H1 (cell line): ENCODE results near the gene ALG10. TPM values are rescaled to one million over a fixed set of nuclear protein-coding genes. Genes with fewer than 3 reads are reported as not detected.
"Not testable (repeated sequence)": the region's sequence is repeated elsewhere in the genome, so short reads cannot be mapped to it uniquely, and the experiment has no call there.

Experiments used
- CTCF ChIA-PET: fragments of 300-600 bp; sonication (Branson Sonifier 250); formaldehyde crosslinking; loops from one replicate; lab custom pipeline; 2021; ENCODE audit not compliant: partially characterized antibody; lab: Charles Lee
- POLR2A ChIA-PET: fragments of 300-600 bp; sonication (Branson Sonifier 250); formaldehyde crosslinking; loops from one replicate; lab custom pipeline; 2021; ENCODE audit warnings: inconsistent platforms; ENCODE audit not compliant: partially characterized antibody; lab: Charles Lee
- DNase-seq, 2 experiments: peaks; one replicate each; pipeline versions ENCODE4 v3.0.0 to v3.0.0-alpha.2; 2010 to 2022; ENCODE audit warnings: low spot score in 2 of 2, low read depth in 1 of 2, mixed read lengths in 1 of 2
- FAIRE-seq: peaks from 2 replicates; lab custom pipeline; 2011; peaks lifted over from hg19 to GRCh38; lab: Jason Lieb, UNC
- H2AFZ ChIP-seq: 2 replicates; pipeline ENCODE4 v1.8.1; 2012; ENCODE audit warnings: low read length, inconsistent platforms
- H2AK5ac ChIP-seq: 2 replicates; pipeline ENCODE4 v1.6.1; 2013; ENCODE audit warnings: low read depth, low read length
- H2BK120ac ChIP-seq: replicated peaks from 2 replicates; pipeline ENCODE3; 2013; ENCODE audit warnings: low read depth, low read length, inconsistent platforms
- H2BK12ac ChIP-seq: 2 replicates; pipeline ENCODE4 v1.6.1; 2013; ENCODE audit warnings: low read depth, low read length
- H2BK15ac ChIP-seq: 2 replicates; pipeline ENCODE4 v1.6.1; 2013; ENCODE audit warnings: low read length
- H2BK20ac ChIP-seq: 2 replicates; pipeline ENCODE4 v1.6.1; 2013; ENCODE audit warnings: low read length
- H2BK5ac ChIP-seq: 2 replicates; pipeline ENCODE4 v1.6.1; 2013; ENCODE audit warnings: low read depth, low read length
- H3K14ac ChIP-seq: 2 replicates; pipeline ENCODE4 v1.6.1; 2013; ENCODE audit warnings: inconsistent platforms; ENCODE audit not compliant: insufficient read length
- H3K18ac ChIP-seq: 2 replicates; pipeline ENCODE4 v1.6.1; 2013; ENCODE audit warnings: low read length; ENCODE audit errors: extremely low read depth
- H3K23ac ChIP-seq: 2 replicates; pipeline ENCODE4 v1.6.1; 2013; ENCODE audit warnings: inconsistent platforms; ENCODE audit not compliant: insufficient read length
- H3K23me2 ChIP-seq: 2 replicates; pipeline ENCODE4 v1.6.1; 2013; ENCODE audit warnings: low read depth, low read length
- H3K27ac ChIP-seq: 2 replicates; pipeline ENCODE4 v1.6.1; 2011; ENCODE audit warnings: low read depth, low read length, inconsistent platforms
- H3K27me3 ChIP-seq, 4 experiments: replicated peaks in 1 of 4; 1 replicate in 1 of 4; 2 replicates in 3 of 4; pipeline versions ENCODE4 v1.6.1 to v1.8.1; 2011 to 2013; ENCODE audit warnings: low read length in 3 of 4, mild to moderate bottlenecking in 3 of 4, inconsistent platforms in 2 of 4, mixed read lengths in 2 of 4, moderate library complexity in 1 of 4; ENCODE audit not compliant: control insufficient read depth in 3 of 4, insufficient read depth in 3 of 4; ENCODE audit errors: extremely low read depth in 1 of 4
- H3K36me3 ChIP-seq, 4 experiments: 2 replicates each; pipeline versions ENCODE4 v1.6.1 to v1.8.1; 2011 to 2013; ENCODE audit warnings: mild to moderate bottlenecking in 4 of 4, low read length in 3 of 4, moderate library complexity in 2 of 4, control low read depth in 1 of 4, inconsistent platforms in 1 of 4; ENCODE audit not compliant: insufficient read depth in 4 of 4, control insufficient read depth in 2 of 4
- H3K4ac ChIP-seq: replicated peaks from 2 replicates; pipeline ENCODE3; 2013; ENCODE audit warnings: low read length, low read depth, mixed read lengths, inconsistent platforms; ENCODE audit not compliant: insufficient read length
- H3K4me1 ChIP-seq, 4 experiments: replicated peaks in 1 of 4; 1 replicate in 1 of 4; 2 replicates in 3 of 4; pipeline versions ENCODE4 v1.6.1 to v1.8.1; 2011 to 2013; ENCODE audit warnings: low read length in 3 of 4, inconsistent platforms in 2 of 4, mixed read lengths in 1 of 4; ENCODE audit not compliant: insufficient read depth in 4 of 4, control insufficient read depth in 3 of 4
- H3K4me2 ChIP-seq, 2 experiments: 2 replicates each; pipeline versions ENCODE4 v1.6.1 to v1.8.1; 2011 to 2013; ENCODE audit warnings: low read depth in 2 of 2, low read length in 2 of 2, control low read depth in 1 of 2, inconsistent platforms in 1 of 2, mild to moderate bottlenecking in 1 of 2; ENCODE audit not compliant: insufficient read depth in 1 of 2
- H3K4me3 ChIP-seq, 4 experiments: fragments of 200-600, 300-600 bp in 1 of 4; sonication (generic), shearing (Covaris generic), sonication (Bioruptor Twin) in 1 of 4; 2 replicates each; pipeline versions ENCODE4 v1.5.1 to v1.8.1; 2011 to 2016; ENCODE audit warnings: low read length in 4 of 4, low read depth in 3 of 4, control low read depth in 2 of 4, inconsistent platforms in 2 of 4, mild to moderate bottlenecking in 2 of 4, mixed read lengths in 1 of 4, moderate library complexity in 1 of 4; ENCODE audit not compliant: insufficient read depth in 2 of 4; ENCODE audit errors: extremely low read depth in 1 of 4
- H3K56ac ChIP-seq: replicated peaks from 2 replicates; pipeline ENCODE3; 2013; ENCODE audit warnings: low read depth, mild to moderate bottlenecking, mixed read lengths, low read length, inconsistent platforms; ENCODE audit not compliant: insufficient read length
- H3K79me1 ChIP-seq: 2 replicates; pipeline ENCODE4 v1.6.1; 2013; ENCODE audit warnings: low read depth, low read length, control low read depth
- H3K79me2 ChIP-seq, 2 experiments: 2 replicates each; pipeline versions ENCODE4 v1.6.1 to v1.8.1; 2012 to 2013; ENCODE audit warnings: low read length in 2 of 2, mild to moderate bottlenecking in 2 of 2, inconsistent platforms in 1 of 2; ENCODE audit not compliant: insufficient read depth in 2 of 2, control insufficient read depth in 1 of 2
- H3K9ac ChIP-seq, 4 experiments: replicated peaks in 1 of 4; 1 replicate in 1 of 4; 2 replicates in 3 of 4; pipeline versions ENCODE4 v1.6.1 to v1.8.1; 2011 to 2013; ENCODE audit warnings: low read depth in 3 of 4, low read length in 3 of 4, control low read depth in 2 of 4, mild to moderate bottlenecking in 2 of 4, moderate library complexity in 2 of 4, inconsistent platforms in 1 of 4; ENCODE audit errors: extremely low read depth in 1 of 4
- H3K9me3 ChIP-seq, 2 experiments: 2 replicates each; pipeline versions ENCODE4 v1.6.1 to v1.8.1; 2012 to 2013; ENCODE audit warnings: mild to moderate bottlenecking in 2 of 2, moderate library complexity in 2 of 2, control low read depth in 1 of 2, inconsistent platforms in 1 of 2, low read depth in 1 of 2, low read length in 1 of 2, mixed read lengths in 1 of 2; ENCODE audit not compliant: insufficient read depth in 2 of 2
- H4K20me1 ChIP-seq, 2 experiments: replicated peaks in 1 of 2; 2 replicates each; pipeline versions ENCODE3 to v1.8.1; 2011 to 2013; ENCODE audit warnings: inconsistent platforms in 2 of 2, low read length in 2 of 2, mild to moderate bottlenecking in 1 of 2; ENCODE audit not compliant: insufficient read depth in 2 of 2, control insufficient read depth in 1 of 2
- H4K5ac ChIP-seq: 2 replicates; pipeline ENCODE4 v1.6.1; 2013; ENCODE audit warnings: low read length, low read depth, mixed read lengths, inconsistent platforms; ENCODE audit not compliant: insufficient read length
- H4K8ac ChIP-seq: 2 replicates; pipeline ENCODE4 v1.8.0; 2013; ENCODE audit warnings: mild to moderate bottlenecking, moderate library complexity, low read length, inconsistent platforms; ENCODE audit not compliant: insufficient read depth; ENCODE audit errors: extremely low read depth
- H4K91ac ChIP-seq: replicated peaks from 2 replicates; pipeline ENCODE3; 2013; ENCODE audit warnings: low read length, mixed read lengths, inconsistent platforms; ENCODE audit not compliant: insufficient read length
- GTF2F1 ChIP-seq: IDR thresholded peaks from 2 replicates; pipeline ENCODE4 v1.6.1; 2012; ENCODE audit warnings: low read depth, low read length, improper control_type of control experiment, borderline replicate concordance
- RNF2 ChIP-seq: fragments of 200-900, 300-1000 bp; sonication (generic); IDR thresholded peaks from 2 replicates; pipeline ENCODE4 v1.7.1; 2016; ENCODE audit warnings: borderline replicate concordance, low read depth, mild to moderate bottlenecking, antibody characterized with exemption, low read length; ENCODE audit not compliant: poor library complexity, severe bottlenecking; ENCODE audit errors: missing control alignments
- SIX5 ChIP-seq: IDR thresholded peaks from 2 replicates; pipeline ENCODE4 v1.6.1; 2011; ENCODE audit warnings: mild to moderate bottlenecking, low read depth, low read length
- WGBS, 2 experiments: shearing (Covaris generic) in 1 of 2; methylation state at CpG; one replicate each; pipeline versions ENCODE4 v1.1.6 to v1.1.7; 2013 to 2015; ENCODE audit warnings: low lambda C conversion rate in 2 of 2, mixed read lengths in 2 of 2, inconsistent platforms in 1 of 2, low coverage in 1 of 2, missing lambda C conversion rate in 1 of 2; ENCODE audit not compliant: insufficient replicate concordance in 2 of 2, insufficient coverage in 1 of 2, insufficient read length in 1 of 2; ENCODE audit errors: extremely low coverage in 1 of 2, missing lambda C conversion rate in 1 of 2; 5-methylcytosine and 5-hydroxymethylcytosine counted together
- polyA plus RNA-seq, 7 experiments: library from polyadenylated mRNA; depleted of rRNA in 3 of 7; stranded (reverse) in 5 of 7; unstranded in 2 of 7; fragments of >200 nt in 5 of 7; fragments of 200-250 nt in 2 of 7; gene quantifications; 1 replicate in 5 of 7; 2 replicates in 1 of 7; 4 replicates in 1 of 7; pipeline versions ENCODE4 v1.2.1 to v1.2.3, GENCODE V29; 2011 to 2013; ENCODE audit warnings: missing spikeins in 2 of 7, mixed read lengths in 2 of 7
- total RNA-seq: library from RNA; stranded (reverse); fragmentation: NEBNext Ultra II Directional; extraction: Animal tissue kit (Norgen Biotek cat#: 25700); gene quantifications from 2 replicates; pipeline ENCODE4 v1.2.1, GENCODE V29; 2021

Gene ALG10
- total and polyA plus RNA-seq, 2 of the 8 experiments (the other 6 are each of a cell fraction or from before 2014, with no cell fraction given) = 9.1 to 11.0 TPM

DNA sequence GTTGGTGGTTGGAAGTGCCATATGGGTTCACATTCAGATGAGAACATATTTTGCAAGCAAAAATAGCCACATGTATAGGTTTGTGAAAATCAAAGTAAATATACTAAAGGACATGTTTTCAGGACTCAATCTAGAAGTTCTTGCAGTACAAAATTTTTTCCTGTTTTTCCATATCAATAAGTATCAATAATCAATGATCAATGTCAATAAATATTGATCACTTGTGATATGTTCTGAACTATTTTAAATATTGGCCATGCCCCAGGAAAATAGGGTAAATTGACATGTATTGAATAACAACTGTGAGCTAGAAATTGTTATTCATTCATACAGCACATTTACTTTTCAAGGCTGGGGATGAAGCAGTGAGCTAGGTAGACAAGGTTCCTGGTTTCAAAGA, 24.3 kb downstream of the ALG10 start:
- no peak overlapping the region for H2AFZ ChIP-seq
- H3K18ac ChIP-seq = no peak overlapping the region
- POLR2A ChIA-PET = no interaction called here
- H3K27me3 ChIP-seq = no peaks in the 10 kb centered on the region
- no peak overlapping the region for H4K8ac ChIP-seq
- no peak overlapping the region for H2BK5ac ChIP-seq
- H3K9ac ChIP-seq = no peak overlapping the region
- H3K4me1 ChIP-seq = no peaks in the 10 kb centered on the region
- no peaks in the 10 kb centered on the region for H3K23me2 ChIP-seq
- CTCF ChIA-PET = no interaction called here
- no peak overlapping the region for H3K23ac ChIP-seq
- no peaks in the 10 kb centered on the region for H3K79me1 ChIP-seq
- TF ChIP-seq RNF2 (no peak), SIX5 (no peak), GTF2F1 (no peak)
- no peak overlapping the region for H2BK12ac ChIP-seq
- no peak overlapping the region for H3K4me3 ChIP-seq
- no peak overlapping the region for H2AK5ac ChIP-seq
- no peak for DNase-seq
- no peak overlapping the region for H3K14ac ChIP-seq
- H3K56ac ChIP-seq = no peak overlapping the region
- no peaks in the 10 kb centered on the region for H3K79me2 ChIP-seq
- no peak for FAIRE-seq
- H3K4ac ChIP-seq = no peak overlapping the region
- no peak overlapping the region for H4K5ac ChIP-seq
- H4K20me1 ChIP-seq = no peaks in the 10 kb centered on the region
- no peak overlapping the region for H3K4me2 ChIP-seq
- no peak overlapping the region for H3K27ac ChIP-seq
- no peak overlapping the region for H2BK15ac ChIP-seq
- H3K9me3 ChIP-seq = peaks cover 26 to 36% of the 10 kb centered on the region in 2 experiments
- H2BK120ac ChIP-seq = no peak overlapping the region
- no peaks in the 10 kb centered on the region for H3K36me3 ChIP-seq
- H4K91ac ChIP-seq = no peak overlapping the region
- no peak overlapping the region for H2BK20ac ChIP-seq

GRCh38 chr12:34047855-34048254, 25.6 kb downstream of the ALG10 start:
- peaks cover 26 to 36% of the 10 kb centered on the region in 2 experiments for H3K9me3 ChIP-seq
- H3K14ac ChIP-seq, H4K91ac ChIP-seq, H3K4me2 ChIP-seq, H4K5ac ChIP-seq, CTCF ChIA-PET, H3K4me1 ChIP-seq, H2BK15ac ChIP-seq, H2AK5ac ChIP-seq, H2AFZ ChIP-seq, H4K8ac ChIP-seq, H2BK5ac ChIP-seq, H3K56ac ChIP-seq, H3K79me2 ChIP-seq, FAIRE-seq, H3K4ac ChIP-seq, DNase-seq, H3K79me1 ChIP-seq, H2BK12ac ChIP-seq, POLR2A ChIA-PET, H3K18ac ChIP-seq, H2BK120ac ChIP-seq, H3K27me3 ChIP-seq, H3K36me3 ChIP-seq, H3K4me3 ChIP-seq, H3K9ac ChIP-seq, H4K20me1 ChIP-seq, H3K23me2 ChIP-seq, H3K23ac ChIP-seq, H3K27ac ChIP-seq, H2BK20ac ChIP-seq: not testable (repeated sequence)
- WGBS, 2 experiments = 96% methylated on average over 2 of the region's 2 CpGs; no CpG with 5 or more reads in 1 of the 2 experiments
